Chondrocyte (in vitro differentiated cells): ENCODE measurements around the gene ABCA9. TPM values are rescaled to one million over a fixed set of nuclear protein-coding genes. Genes with fewer than 3 reads are reported as not detected.

Experiments
- DNase-seq: peaks from one replicate; pipeline ENCODE4 v3.0.0; 2021; ENCODE audit warnings: mixed read lengths, low spot score
- H3K27ac Mint-ChIP-seq: one replicate; pipeline ENCODE4 v1.8.0; 2021; ENCODE audit warnings: mild to moderate bottlenecking, moderate library complexity, mixed read lengths; ENCODE audit not compliant: unreplicated experiment
- H3K27me3 Mint-ChIP-seq: 2 replicates; pipeline ENCODE4 v1.8.0; 2021; ENCODE audit warnings: low read depth, mixed read lengths
- H3K36me3 Mint-ChIP-seq: 2 replicates; pipeline ENCODE4 v1.8.0; 2021; ENCODE audit warnings: low read depth, mixed read lengths
- H3K4me1 Mint-ChIP-seq: 2 replicates; pipeline ENCODE4 v1.8.0; 2021; ENCODE audit warnings: low read depth, mild to moderate bottlenecking, mixed read lengths
- H3K4me3 Mint-ChIP-seq: one replicate; pipeline ENCODE4 v1.8.0; 2021; ENCODE audit warnings: mild to moderate bottlenecking, moderate library complexity, mixed read lengths; ENCODE audit not compliant: unreplicated experiment
- H3K9me3 Mint-ChIP-seq: 2 replicates; pipeline ENCODE4 v1.8.0; 2021; ENCODE audit warnings: low read depth, mixed read lengths
- total RNA-seq: library from RNA; stranded (reverse); gene quantifications from 3 replicates; pipeline ENCODE4 v1.2.1, GENCODE V29; 2021
- TF ChIP-seq, protein P1 (sequence below): fragments of 200-600 bp; sonication (generic); IDR thresholded peaks from 2 replicates; pipeline ENCODE4 v1.5.0; 2021; ENCODE audit warnings: antibody characterized with exemption, mild to moderate bottlenecking, moderate library complexity

ABCA9 gene
- total RNA-seq, 1 donor from 2014 or later, result 0.05 TPM

- no peak for DNase-seq
- Mint-ChIP-seq H3K9me3 (peaks cover 30% of the 10 kb centered on the region), H3K27me3 (no peaks in the 10 kb centered on the region), H3K36me3 (no peaks in the 10 kb centered on the region), H3K4me1 (peaks cover 23% of the 10 kb centered on the region), H3K27ac (no peak overlapping the region), H3K4me3 (no peak overlapping the region)
- TF ChIP-seq, protein P1, sequence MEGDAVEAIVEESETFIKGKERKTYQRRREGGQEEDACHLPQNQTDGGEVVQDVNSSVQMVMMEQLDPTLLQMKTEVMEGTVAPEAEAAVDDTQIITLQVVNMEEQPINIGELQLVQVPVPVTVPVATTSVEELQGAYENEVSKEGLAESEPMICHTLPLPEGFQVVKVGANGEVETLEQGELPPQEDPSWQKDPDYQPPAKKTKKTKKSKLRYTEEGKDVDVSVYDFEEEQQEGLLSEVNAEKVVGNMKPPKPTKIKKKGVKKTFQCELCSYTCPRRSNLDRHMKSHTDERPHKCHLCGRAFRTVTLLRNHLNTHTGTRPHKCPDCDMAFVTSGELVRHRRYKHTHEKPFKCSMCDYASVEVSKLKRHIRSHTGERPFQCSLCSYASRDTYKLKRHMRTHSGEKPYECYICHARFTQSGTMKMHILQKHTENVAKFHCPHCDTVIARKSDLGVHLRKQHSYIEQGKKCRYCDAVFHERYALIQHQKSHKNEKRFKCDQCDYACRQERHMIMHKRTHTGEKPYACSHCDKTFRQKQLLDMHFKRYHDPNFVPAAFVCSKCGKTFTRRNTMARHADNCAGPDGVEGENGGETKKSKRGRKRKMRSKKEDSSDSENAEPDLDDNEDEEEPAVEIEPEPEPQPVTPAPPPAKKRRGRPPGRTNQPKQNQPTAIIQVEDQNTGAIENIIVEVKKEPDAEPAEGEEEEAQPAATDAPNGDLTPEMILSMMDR, result peak; percentile 20
These were observed 2.6 kb downstream of the ABCA9 start for GRCh38 chr17:69058165-69058564.

- Mint-ChIP-seq H3K36me3 (no peaks in the 10 kb centered on the region), H3K4me3 (no peak overlapping the region), H3K9me3 (peaks cover 30% of the 10 kb centered on the region), H3K27me3 (no peaks in the 10 kb centered on the region), H3K4me1 (peaks cover 24% of the 10 kb centered on the region), H3K27ac (no peak overlapping the region)
- DNase-seq, result no peak
- TF ChIP-seq, protein P1, result no peak
These were observed 3.4 kb downstream of the ABCA9 start for GRCh38 chr17:69057280-69057679.

GRCh38 chr17:69056179-69056823, 4.4 kb downstream of the ABCA9 start:
- Mint-ChIP-seq H3K4me1 (peaks cover 21% of the 10 kb centered on the region), H3K27me3 (no peaks in the 10 kb centered on the region), H3K4me3 (no peak overlapping the region), H3K27ac (no peak overlapping the region), H3K9me3 (peaks cover 34% of the 10 kb centered on the region), H3K36me3 (no peaks in the 10 kb centered on the region)
- no peak for DNase-seq
- TF ChIP-seq, protein P1, result no peak

- no peaks in the 10 kb centered on the region for H3K27me3 Mint-ChIP-seq
- no peak for DNase-seq
- H3K36me3 Mint-ChIP-seq, result no peaks in the 10 kb centered on the region
- H3K9me3 Mint-ChIP-seq, result peaks cover 34% of the 10 kb centered on the region
- no peak overlapping the region for H3K4me3 Mint-ChIP-seq
- no peak overlapping the region for H3K27ac Mint-ChIP-seq
- TF ChIP-seq, protein P1, result no peak
- H3K4me1 Mint-ChIP-seq, result peaks cover 22% of the 10 kb centered on the region
These were observed 5.4 kb downstream of the ABCA9 start for GRCh38 chr17:69055334-69055733.

DNA sequence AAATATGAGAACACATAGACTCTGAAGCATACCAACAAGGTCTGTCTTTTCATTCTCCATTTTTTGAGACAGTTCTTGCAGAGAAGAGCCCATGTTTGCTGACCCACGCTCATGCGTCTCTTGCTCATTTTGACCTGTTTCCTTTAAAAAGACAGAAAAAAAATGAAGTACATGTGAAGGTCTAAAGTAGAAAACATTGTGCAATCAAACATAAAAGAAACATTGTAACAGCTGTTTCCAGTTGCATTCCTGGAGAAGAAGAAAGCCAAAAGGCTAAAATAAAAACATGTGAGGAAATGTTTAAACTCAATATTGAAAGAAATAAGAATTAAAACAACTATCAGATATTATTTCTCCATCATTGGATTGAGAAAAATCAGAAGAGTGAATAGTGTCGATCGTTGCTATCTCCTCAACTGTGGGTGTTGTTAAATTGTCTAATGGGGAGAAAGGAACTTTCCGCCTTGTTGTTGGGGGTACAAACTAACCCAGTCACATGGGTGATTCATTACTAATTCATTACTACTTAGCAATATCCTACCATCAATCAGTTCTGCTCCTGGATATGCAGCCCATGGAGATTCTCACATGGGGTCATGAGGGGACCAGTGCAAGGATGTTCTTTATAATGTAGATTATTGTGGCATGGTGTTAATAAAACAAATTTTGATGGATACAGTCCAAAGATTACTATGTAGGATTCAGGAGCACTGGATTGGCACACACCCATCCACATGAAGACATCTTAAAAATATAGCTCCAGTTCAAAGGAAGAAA, 9.5 kb downstream of the ABCA9 start:
- DNase-seq, result no peak
- H3K27ac Mint-ChIP-seq, result no peak overlapping the region
- no peak overlapping the region for H3K4me3 Mint-ChIP-seq
- TF ChIP-seq, protein P1, result no peak
- peaks cover 22% of the 10 kb centered on the region for H3K9me3 Mint-ChIP-seq
- H3K27me3 Mint-ChIP-seq, result no peaks in the 10 kb centered on the region
- H3K36me3 Mint-ChIP-seq, result no peaks in the 10 kb centered on the region
- H3K4me1 Mint-ChIP-seq, result peaks cover 33% of the 10 kb centered on the region
